OCI-LY1 (cell line): ENCODE measurements around the gene CNTN2.

ENCODE experiments used
- H2AFZ ChIP-seq: fragments of 200-600 bp; sonication (generic), shearing (Covaris generic); 2 replicates; pipeline ENCODE4 v1.6.0; 2014; ENCODE audit warnings: antibody characterized with exemption, mild to moderate bottlenecking, low read length
- H3F3A ChIP-seq: fragments of 200-600 bp; sonication (generic), shearing (Covaris generic); 2 replicates; pipeline ENCODE4 v1.6.0; 2014; ENCODE audit warnings: mild to moderate bottlenecking, antibody characterized with exemption, low read length, moderate library complexity; ENCODE audit not compliant: insufficient read depth
- H3K27ac ChIP-seq: fragments of 200-600 bp; sonication (generic); 2 replicates; pipeline ENCODE4 v1.5.1; 2014; ENCODE audit warnings: low read length, mixed run types, mild to moderate bottlenecking, low read depth; ENCODE audit not compliant: poor library complexity, severe bottlenecking
- H3K27me3 ChIP-seq: fragments of 200-600 bp; sonication (generic); 2 replicates; pipeline ENCODE4 v1.6.0; 2014; ENCODE audit warnings: antibody characterized with exemption, mild to moderate bottlenecking, low read length, moderate library complexity; ENCODE audit not compliant: insufficient read depth
- H3K36me3 ChIP-seq: fragments of 200-600 bp; sonication (generic); 2 replicates; pipeline ENCODE4 v1.6.1; 2014; ENCODE audit warnings: mild to moderate bottlenecking, antibody characterized with exemption, low read length, moderate library complexity, mixed read lengths; ENCODE audit not compliant: insufficient read depth
- H3K4me1 ChIP-seq: fragments of 200-600 bp; sonication (generic); 2 replicates; pipeline ENCODE4 v1.5.1; 2014; ENCODE audit warnings: mild to moderate bottlenecking, low read length, moderate library complexity; ENCODE audit not compliant: insufficient read depth, severe bottlenecking
- H3K4me2 ChIP-seq: fragments of 200-600 bp; sonication (generic), shearing (Covaris generic); 2 replicates; pipeline ENCODE4 v1.6.1; 2014; ENCODE audit warnings: low read length
- H3K4me3 ChIP-seq: fragments of 200-600 bp; sonication (generic); 2 replicates; pipeline ENCODE4 v1.5.1; 2014; ENCODE audit warnings: low read length, low read depth, mild to moderate bottlenecking, mixed read lengths; ENCODE audit not compliant: poor library complexity, severe bottlenecking
- H3K79me2 ChIP-seq: fragments of 200-600 bp; shearing (Covaris generic); 2 replicates; pipeline ENCODE4 v1.6.1; 2016; ENCODE audit warnings: mixed run types, low read length, mixed read lengths; ENCODE audit not compliant: insufficient read depth
- H3K9ac ChIP-seq: fragments of 200-600 bp; sonication (generic), shearing (Covaris generic); 2 replicates; pipeline ENCODE4 v1.6.1; 2014; ENCODE audit warnings: mild to moderate bottlenecking, low read length, mixed read lengths
- H3K9me2 ChIP-seq: fragments of 200-600 bp; sonication (generic), shearing (Covaris generic); 2 replicates; pipeline ENCODE4 v1.6.1; 2014; ENCODE audit warnings: low read depth, mild to moderate bottlenecking, low read length, mixed read lengths
- H3K9me3 ChIP-seq: fragments of 200-600 bp; shearing (Covaris generic); 2 replicates; pipeline ENCODE4 v1.6.1; 2014; ENCODE audit warnings: low read length, mixed read lengths
- H4K20me1 ChIP-seq: fragments of 200-600 bp; sonication (generic), shearing (Covaris generic); 2 replicates; pipeline ENCODE4 v1.6.0; 2016; ENCODE audit warnings: mild to moderate bottlenecking, low read length; ENCODE audit not compliant: insufficient read depth
- EZH2 ChIP-seq: fragments of 200-600 bp; sonication (generic), shearing (Covaris generic); IDR thresholded peaks from 2 replicates; pipeline ENCODE4 v1.8.0; 2017; ENCODE audit warnings: borderline replicate concordance, mixed run types, mild to moderate bottlenecking, antibody characterized with exemption, low read length, moderate library complexity, mixed read lengths
- TF ChIP-seq, protein P1 (sequence below): fragments of 200-600 bp; sonication (generic), shearing (Covaris generic); IDR thresholded peaks from 2 replicates; pipeline ENCODE4 v1.5.1; 2017; ENCODE audit warnings: mild to moderate bottlenecking, antibody characterized with exemption, low read length, moderate library complexity, mixed read lengths

CNTN2 gene

GRCh38 chr1:205052690-205053089 lies 9.7 kb downstream of the CNTN2 start:
- H3K4me2 ChIP-seq, result no peak overlapping the region
- H3K4me1 ChIP-seq, result no peaks in the 10 kb centered on the region

GRCh38 chr1:205053296-205053695 lies 10.3 kb downstream of the CNTN2 start:
- TF ChIP-seq EZH2, result no peak
- TF ChIP-seq, protein P1, sequence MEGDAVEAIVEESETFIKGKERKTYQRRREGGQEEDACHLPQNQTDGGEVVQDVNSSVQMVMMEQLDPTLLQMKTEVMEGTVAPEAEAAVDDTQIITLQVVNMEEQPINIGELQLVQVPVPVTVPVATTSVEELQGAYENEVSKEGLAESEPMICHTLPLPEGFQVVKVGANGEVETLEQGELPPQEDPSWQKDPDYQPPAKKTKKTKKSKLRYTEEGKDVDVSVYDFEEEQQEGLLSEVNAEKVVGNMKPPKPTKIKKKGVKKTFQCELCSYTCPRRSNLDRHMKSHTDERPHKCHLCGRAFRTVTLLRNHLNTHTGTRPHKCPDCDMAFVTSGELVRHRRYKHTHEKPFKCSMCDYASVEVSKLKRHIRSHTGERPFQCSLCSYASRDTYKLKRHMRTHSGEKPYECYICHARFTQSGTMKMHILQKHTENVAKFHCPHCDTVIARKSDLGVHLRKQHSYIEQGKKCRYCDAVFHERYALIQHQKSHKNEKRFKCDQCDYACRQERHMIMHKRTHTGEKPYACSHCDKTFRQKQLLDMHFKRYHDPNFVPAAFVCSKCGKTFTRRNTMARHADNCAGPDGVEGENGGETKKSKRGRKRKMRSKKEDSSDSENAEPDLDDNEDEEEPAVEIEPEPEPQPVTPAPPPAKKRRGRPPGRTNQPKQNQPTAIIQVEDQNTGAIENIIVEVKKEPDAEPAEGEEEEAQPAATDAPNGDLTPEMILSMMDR, result no peak
- Histone ChIP-seq H3K4me2 (no peak overlapping the region), H3F3A (no peaks in the 10 kb centered on the region)

More at GRCh38 chr1:205052690-205053089, 9.7 kb downstream of the CNTN2 start:
- H3K4me3 ChIP-seq, result no peak overlapping the region
- H3K9me3 ChIP-seq, result no peaks in the 10 kb centered on the region
- H4K20me1 ChIP-seq, result no peaks in the 10 kb centered on the region
- H3K79me2 ChIP-seq, result no peaks in the 10 kb centered on the region
- H3F3A ChIP-seq, result no peaks in the 10 kb centered on the region
- no peak overlapping the region for H3K27ac ChIP-seq
- no peak overlapping the region for H3K9ac ChIP-seq
- H3K27me3 ChIP-seq, result peaks cover 7% of the 10 kb centered on the region; the same call in 1 of the 2 replicates
- H3K9me2 ChIP-seq, result no peaks in the 10 kb centered on the region
- TF ChIP-seq EZH2, result no peak
- TF ChIP-seq, protein P1, result no peak
- no peak overlapping the region for H2AFZ ChIP-seq
- no peaks in the 10 kb centered on the region for H3K36me3 ChIP-seq

DNA sequence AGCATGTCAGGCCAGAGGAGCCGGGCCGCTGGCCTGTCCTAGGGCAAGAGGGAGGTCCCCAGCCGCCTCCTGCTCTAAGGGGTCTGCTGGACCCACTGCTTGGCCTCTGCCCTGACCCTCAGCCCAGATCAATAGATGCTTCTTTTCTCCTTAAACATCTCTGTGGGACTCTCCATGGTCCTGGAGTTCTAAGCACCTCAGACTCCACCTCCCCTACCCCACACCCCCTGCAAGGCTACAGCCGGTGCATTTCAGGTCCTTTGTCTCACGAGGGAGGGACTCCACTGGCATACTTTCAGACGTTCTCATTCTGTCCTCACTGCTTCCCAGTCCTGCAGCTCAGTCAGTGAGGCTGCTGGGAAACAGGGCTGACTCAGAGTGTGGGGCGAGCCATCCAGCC lies 11.0 kb downstream of the CNTN2 start:
- Histone ChIP-seq H3K4me3 (no peak overlapping the region), H4K20me1 (no peaks in the 10 kb centered on the region), H3K9me3 (no peaks in the 10 kb centered on the region), H3K79me2 (no peaks in the 10 kb centered on the region), H3K27me3 (peaks cover 7% of the 10 kb centered on the region; the same call in 1 of the 2 replicates), H3K4me1 (no peaks in the 10 kb centered on the region), H3K4me2 (no peak overlapping the region), H2AFZ (no peak overlapping the region), H3K9ac (no peak overlapping the region), H3F3A (no peaks in the 10 kb centered on the region), H3K27ac (no peak overlapping the region), H3K9me2 (no peaks in the 10 kb centered on the region), H3K36me3 (no peaks in the 10 kb centered on the region)
- TF ChIP-seq, protein P1, result no peak
- no peak for TF ChIP-seq EZH2

More at GRCh38 chr1:205053296-205053695, 10.3 kb downstream of the CNTN2 start:
- no peak overlapping the region for H2AFZ ChIP-seq
- H3K36me3 ChIP-seq, result no peaks in the 10 kb centered on the region
- no peaks in the 10 kb centered on the region for H3K9me2 ChIP-seq
- H3K27ac ChIP-seq, result no peak overlapping the region
- no peaks in the 10 kb centered on the region for H3K79me2 ChIP-seq
- no peak overlapping the region for H3K9ac ChIP-seq
- H3K4me3 ChIP-seq, result no peak overlapping the region
- no peaks in the 10 kb centered on the region for H4K20me1 ChIP-seq
- peaks cover 7% of the 10 kb centered on the region; the same call in 1 of the 2 replicates for H3K27me3 ChIP-seq
- H3K4me1 ChIP-seq, result no peaks in the 10 kb centered on the region
- H3K9me3 ChIP-seq, result no peaks in the 10 kb centered on the region
